C4-2B (cell line): Measurements from ENCODE around the gene ZBTB5.

Source experiments
- ZFX ChIP-seq: fragments of 450-650 bp; IDR thresholded peaks from 2 replicates; pipeline ENCODE4 v1.6.1; 2017
- TF ChIP-seq, protein P1 (sequence below): fragments of 450-650 bp; conservative IDR thresholded peaks from 2 replicates; pipeline ENCODE4 v1.5.1; 2017; ENCODE audit warnings: mild to moderate bottlenecking

DNA sequence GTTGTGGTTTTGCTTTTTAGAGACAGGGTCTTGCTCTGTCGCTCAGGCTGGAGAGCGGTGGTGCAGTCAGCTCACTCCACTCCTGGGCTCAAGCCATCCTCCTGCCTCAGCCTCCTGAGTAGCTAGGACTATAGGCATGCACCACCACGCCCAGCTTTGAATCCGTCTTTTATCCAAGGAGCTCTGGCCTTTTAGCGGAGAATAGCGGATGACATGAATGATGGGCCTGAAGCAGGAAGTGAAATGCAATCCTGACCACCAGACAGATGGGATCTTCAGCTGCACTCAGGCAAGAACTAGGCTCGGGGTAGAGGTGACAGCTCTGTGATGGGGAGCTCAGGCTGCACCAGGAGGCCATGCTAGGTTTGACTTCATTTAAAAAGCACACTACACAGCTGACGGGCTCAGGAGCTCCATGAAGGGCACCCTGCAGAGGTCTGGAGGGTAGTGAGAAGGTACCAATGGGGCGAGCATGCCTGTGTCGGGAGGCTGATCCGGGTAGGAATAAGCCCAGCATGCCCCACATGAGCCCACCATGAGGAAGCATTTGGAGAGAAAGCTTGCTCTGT is 42.4 kb upstream of the ZBTB5 start:
- TF ChIP-seq, protein P1, sequence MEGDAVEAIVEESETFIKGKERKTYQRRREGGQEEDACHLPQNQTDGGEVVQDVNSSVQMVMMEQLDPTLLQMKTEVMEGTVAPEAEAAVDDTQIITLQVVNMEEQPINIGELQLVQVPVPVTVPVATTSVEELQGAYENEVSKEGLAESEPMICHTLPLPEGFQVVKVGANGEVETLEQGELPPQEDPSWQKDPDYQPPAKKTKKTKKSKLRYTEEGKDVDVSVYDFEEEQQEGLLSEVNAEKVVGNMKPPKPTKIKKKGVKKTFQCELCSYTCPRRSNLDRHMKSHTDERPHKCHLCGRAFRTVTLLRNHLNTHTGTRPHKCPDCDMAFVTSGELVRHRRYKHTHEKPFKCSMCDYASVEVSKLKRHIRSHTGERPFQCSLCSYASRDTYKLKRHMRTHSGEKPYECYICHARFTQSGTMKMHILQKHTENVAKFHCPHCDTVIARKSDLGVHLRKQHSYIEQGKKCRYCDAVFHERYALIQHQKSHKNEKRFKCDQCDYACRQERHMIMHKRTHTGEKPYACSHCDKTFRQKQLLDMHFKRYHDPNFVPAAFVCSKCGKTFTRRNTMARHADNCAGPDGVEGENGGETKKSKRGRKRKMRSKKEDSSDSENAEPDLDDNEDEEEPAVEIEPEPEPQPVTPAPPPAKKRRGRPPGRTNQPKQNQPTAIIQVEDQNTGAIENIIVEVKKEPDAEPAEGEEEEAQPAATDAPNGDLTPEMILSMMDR: no peak
- no peak for TF ChIP-seq ZFX
